Right renal cortex interstitium (tissue), 3 donors: ENCODE measurements around the gene PTBP1. TPM values are rescaled to one million over a fixed set of nuclear protein-coding genes. Genes with fewer than 3 reads are reported as not detected.
"Not testable (repeated sequence)": the region's sequence is repeated elsewhere in the genome, so short reads cannot be mapped to it uniquely, and the experiment has no call there.

ENCODE experiments used
- DNase-seq, 3 donors: peaks; one replicate each; pipeline ENCODE4 v3.0.0-alpha.2; 2013; ENCODE audit warnings: low read depth in 3 of 3, low spot score in 2 of 3
- polyA plus RNA-seq, 3 donors: library from polyadenylated mRNA; unstranded; fragments of 120-200 nt; gene quantifications; one replicate each; pipeline ENCODE4 v1.2.1, GENCODE V29; 2013; ENCODE audit not compliant: insufficient read length in 3 of 3

PTBP1 gene
- polyA plus RNA-seq, 3 donors, result 356 to 395 (median 364) TPM

- no peak for DNase-seq
Measured at GRCh38 chr19:824885-825284, 27.6 kb downstream of the PTBP1 start.

GRCh38 chr19:825897-826644, 28.8 kb downstream of the PTBP1 start:
- DNase-seq, result no peak

GRCh38 chr19:827314-827709, 30.1 kb downstream of the PTBP1 start:
- DNase-seq, result no peak

GRCh38 chr19:827710-828321, 30.6 kb downstream of the PTBP1 start, which contains the start of gene AZU1:
Gene AZU1 (plus strand): TSS chr19:827837. CDS start chr19:827847, 10 bp downstream.
- DNase-seq, result no peak

- DNase-seq, result no peak
Measured at GRCh38 chr19:829129-829758, 32.0 kb downstream of the PTBP1 start.

- no peak for DNase-seq
Measured at GRCh38 chr19:831407-832369, 34.4 kb downstream of the PTBP1 start.

- no peak for DNase-seq
Measured at GRCh38 chr19:834216-834615, 37.0 kb downstream of the PTBP1 start.

GRCh38 chr19:835210-835810, 38.1 kb downstream of the PTBP1 start:
- DNase-seq, result no peak

GRCh38 chr19:840519-841206, 43.4 kb downstream of the PTBP1 start, which contains the start of gene PRTN3:
Gene PRTN3 (plus strand): TSS chr19:840999. CDS start chr19:841009, 10 bp downstream.
- DNase-seq, result no peak

- DNase-seq, result not testable (repeated sequence)
Measured at GRCh38 chr19:842802-843179, 45.5 kb downstream of the PTBP1 start.

GRCh38 chr19:843180-843835, 46.1 kb downstream of the PTBP1 start:
- DNase-seq, result no peak

- DNase-seq, result no peak
Measured at GRCh38 chr19:843836-844545, 46.7 kb downstream of the PTBP1 start.

GRCh38 chr19:844546-844971, 47.3 kb downstream of the PTBP1 start:
- DNase-seq, result no peak

GRCh38 chr19:845707-846521, 48.7 kb downstream of the PTBP1 start:
- DNase-seq, result no peak

- no peak for DNase-seq
Measured at GRCh38 chr19:848386-848921, 51.2 kb downstream of the PTBP1 start.

GRCh38 chr19:849195-849594, 51.9 kb downstream of the PTBP1 start:
- DNase-seq, result not testable (repeated sequence)
